GM18907 (cell line): Measurements from ENCODE around the gene ZNF611.
"Not testable (repeated sequence)": the region's sequence is repeated elsewhere in the genome, so short reads cannot be mapped to it uniquely, and the experiment has no call there.

Experiments used
- ATAC-seq: cut with Tn5 transposase; IDR thresholded peaks from one replicate; pipeline ENCODE4 v1.9.1; 2021; ENCODE audit warnings: mild to moderate bottlenecking, moderate library complexity; ENCODE audit not compliant: unreplicated experiment

ZNF611 gene

DNA sequence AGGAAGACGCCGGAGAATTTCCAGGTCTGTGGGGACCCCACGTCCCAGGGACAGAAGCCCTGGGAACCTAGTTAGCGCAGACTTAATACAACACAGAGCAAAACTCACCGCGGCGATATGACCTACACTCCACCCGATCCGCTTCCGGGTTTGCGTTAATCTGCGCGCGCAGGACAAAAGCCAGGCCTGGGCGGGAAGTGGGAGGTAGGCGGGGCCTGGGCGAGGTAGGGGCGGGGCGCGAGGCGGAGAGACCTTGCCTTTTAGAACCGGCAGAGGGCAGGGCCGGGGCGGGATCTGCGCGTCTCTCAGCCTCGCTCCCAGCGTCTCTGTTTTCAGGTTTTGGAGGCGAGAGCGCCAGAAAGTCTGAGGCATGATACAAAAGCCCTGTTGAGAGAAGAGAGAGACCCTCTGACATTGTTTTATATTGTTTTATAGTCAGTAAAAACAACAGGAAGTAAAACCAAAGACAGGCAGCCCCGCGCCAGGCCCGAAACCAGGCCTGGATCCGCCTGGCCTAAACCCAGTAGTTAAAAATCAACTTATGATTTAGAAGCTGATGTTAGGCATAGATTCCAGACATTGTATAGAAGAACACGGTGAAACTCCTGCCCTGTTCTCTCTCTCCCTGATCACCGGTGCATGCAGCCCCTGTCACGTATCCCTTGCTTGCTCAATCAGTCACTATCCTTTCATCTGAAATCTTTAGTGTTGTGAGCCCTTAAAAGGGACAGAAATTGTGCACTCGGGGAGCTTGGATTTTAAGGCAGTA lies at the start of gene ZNF611:
TSS of gene ZNF611 (minus strand) at position 152 of the 769 bp plus-strand sequence. CDS start 19,150 bp downstream, outside the sequence.
- ATAC-seq, result peak; percentile 88

DNA sequence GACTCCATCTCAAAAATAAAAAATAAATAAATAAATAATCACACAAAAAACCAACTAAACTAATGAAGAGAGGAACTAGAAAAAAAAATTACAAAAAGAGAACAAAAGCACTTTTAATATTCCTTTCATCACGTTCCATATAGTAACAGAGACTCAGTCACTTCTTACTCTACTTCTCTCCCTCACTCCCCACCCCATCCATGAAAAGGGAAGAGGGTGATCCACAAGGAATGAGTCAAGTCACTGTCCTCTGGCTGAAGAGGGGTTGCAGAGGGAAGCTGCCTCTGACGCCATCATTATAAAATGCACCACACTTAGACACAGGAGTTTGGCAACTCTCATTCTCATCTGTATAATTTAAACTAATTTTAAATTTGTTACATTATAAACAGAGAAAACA lies 48.0 kb upstream of the ZNF611 start:
- ATAC-seq, result not testable (repeated sequence)

DNA sequence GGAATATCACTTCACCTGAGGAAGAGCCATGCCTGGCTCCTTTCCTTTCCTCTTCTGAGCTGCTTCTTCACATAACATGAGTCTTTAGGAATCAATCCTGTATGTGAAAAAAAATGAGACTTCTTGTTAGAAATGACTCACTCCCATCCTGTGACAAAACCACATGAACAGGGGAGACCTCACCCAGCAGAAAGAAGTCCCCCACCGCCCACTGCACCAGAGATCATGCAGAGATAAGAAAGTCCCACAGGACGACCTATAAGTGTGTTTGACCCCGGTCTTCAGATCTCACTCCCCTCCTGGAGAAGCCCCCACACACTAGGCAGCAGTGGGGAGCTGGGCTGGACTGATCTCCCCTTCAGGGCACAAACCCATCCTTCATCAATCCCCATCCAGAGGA lies 44.0 kb upstream of the ZNF611 start:
- no peak for ATAC-seq

DNA sequence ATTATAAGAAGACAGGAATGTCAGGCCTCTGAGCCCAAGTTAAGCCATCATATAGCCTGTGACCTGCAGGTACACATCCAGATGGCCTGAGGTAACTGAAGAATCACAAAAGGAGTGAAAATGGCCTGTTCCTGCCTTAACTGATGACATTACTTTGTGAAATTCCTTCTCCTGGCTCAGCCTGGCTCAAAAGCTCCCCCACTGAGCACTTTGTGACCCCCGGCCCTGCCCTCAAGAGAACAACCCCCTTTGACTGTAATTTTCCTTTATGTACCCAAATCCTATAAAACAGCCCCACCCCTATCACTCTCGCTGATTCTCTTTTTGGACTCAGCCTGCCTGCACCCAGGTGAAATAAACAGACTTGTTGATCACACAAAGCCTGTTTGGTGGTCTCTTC lies 21.6 kb upstream of the ZNF611 start:
- not testable (repeated sequence) for ATAC-seq

DNA sequence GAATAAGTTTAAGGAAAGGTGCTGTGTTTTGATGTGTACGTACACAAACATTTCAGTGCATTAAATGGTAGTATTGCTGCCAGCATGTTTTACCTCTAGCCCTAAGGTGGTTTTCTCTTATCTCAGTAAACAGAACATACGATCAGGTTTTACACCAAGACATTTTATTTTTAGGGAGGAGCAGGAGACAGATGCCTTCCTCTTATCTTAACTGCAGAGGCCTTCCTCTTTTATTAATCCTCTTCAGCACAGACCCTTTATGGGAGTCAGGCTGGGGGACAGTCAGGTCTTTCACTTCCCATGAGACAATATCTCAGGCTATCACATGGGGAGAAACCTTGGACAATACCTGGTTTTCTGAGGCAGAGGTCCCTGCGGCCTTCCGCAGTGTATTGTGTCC lies 14.9 kb upstream of the ZNF611 start:
- ATAC-seq, result no peak

DNA sequence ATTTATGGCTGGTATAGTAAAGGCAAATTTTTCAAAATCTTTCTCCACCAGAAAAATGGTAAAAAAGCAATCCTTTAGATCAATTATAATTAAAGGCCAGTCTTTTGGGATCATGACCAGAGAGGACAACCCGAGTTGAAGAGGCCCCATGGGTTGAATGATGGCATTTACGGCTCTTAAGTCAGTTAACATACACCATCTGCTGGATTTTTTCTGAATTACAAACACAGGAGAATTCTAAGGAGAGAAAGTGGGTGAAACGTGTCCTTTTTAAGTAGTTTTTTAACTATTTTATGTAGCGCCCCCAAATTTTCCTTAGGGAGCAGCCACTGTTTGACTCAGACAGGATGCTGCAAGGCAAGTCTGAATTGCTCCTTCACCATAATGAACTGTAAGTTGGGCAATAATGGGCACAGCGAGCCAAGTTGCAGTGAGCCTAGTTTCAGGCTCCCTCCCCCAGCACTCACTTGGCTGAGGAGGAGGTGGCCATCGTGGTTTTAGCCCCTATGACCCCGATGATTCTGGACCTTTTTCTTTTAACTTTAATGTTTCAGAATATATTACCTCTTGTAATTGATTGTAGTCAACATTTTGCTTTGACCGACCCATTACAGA lies 13.6 kb upstream of the ZNF611 start:
- no peak for ATAC-seq

DNA sequence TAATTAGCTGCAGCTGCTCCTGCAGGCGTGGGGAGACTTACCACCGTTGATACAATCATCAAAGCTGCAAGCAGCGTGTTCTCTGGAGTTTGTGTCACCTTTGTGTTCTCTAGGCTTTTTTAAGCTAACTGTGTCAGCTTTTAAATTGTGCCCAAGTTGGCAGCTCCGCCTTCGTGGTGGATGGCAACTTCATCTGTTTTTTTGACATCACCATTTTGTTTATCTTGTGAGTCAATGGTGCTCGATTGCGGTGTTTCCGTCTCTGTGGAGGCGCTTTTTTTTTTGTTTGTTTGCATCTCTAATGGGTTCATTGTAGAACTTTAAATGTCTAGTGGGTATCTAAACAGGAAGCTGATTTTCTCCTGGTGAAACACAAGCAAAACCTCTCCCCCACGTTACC lies 11.1 kb upstream of the ZNF611 start:
- ATAC-seq, result not testable (repeated sequence)

DNA sequence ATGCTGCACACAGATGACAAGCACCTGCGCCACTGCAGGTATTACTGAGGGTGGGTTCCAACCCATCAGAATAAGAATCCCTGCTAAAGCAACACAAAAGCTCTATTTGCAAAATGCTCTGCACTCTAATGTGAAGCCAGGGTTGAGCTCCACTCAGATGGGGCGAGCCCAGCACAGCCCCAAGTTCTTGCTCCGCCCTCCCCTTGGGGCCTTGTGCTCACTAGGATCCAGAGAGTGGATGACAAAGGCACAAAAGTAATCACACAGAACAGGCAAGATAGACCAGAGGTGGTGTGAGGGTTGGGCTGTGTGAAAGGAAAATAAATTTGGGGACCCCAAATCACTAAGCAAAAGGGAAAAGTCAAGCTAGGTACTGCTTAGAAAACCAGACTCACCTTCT lies 8.2 kb upstream of the ZNF611 start:
- ATAC-seq, result no peak

DNA sequence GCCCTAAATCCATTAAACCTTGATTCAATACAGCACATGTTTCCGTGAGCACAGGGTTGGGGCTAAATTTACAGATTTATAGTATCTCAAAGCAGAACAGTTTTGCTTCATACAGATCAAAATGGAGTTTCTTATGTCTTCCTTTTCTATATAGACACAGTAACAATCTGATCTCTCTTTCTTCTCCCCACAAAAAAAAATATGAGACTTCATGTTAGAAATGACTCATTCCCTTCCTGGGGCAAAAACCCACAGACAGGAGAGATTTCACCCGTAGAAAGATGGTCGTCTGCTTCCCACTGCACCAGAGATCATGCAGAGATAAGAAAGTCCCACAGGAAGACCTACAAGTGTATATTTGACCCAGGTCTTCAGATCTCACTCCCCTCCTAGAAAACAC lies 7.7 kb upstream of the ZNF611 start:
- ATAC-seq, result no peak

DNA sequence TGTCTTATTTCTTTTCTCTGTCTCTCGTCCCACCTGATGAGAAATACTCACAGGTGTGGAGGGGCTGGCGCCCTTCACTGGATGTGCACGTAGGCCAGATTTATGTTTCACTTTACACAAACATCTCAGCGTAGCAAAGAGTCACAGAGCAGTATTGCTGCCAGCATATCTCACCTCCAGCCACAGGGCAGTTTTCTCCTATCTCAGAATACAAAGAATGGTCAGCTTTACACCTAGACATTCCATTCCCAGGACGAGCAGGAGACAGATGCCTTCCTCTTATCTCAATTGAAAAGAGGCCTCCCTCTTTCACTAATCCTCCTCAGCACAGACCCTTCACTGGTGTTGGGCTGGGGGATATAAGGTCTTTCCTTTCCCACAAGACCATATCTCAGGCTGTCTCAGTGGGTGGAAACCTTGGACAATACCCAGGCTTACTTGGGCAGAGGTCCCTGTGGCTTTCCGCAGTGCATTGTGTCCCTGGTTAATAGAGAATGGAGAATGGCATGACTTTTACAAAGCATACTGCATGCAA lies 7.2 kb upstream of the ZNF611 start:
- ATAC-seq, result no peak

DNA sequence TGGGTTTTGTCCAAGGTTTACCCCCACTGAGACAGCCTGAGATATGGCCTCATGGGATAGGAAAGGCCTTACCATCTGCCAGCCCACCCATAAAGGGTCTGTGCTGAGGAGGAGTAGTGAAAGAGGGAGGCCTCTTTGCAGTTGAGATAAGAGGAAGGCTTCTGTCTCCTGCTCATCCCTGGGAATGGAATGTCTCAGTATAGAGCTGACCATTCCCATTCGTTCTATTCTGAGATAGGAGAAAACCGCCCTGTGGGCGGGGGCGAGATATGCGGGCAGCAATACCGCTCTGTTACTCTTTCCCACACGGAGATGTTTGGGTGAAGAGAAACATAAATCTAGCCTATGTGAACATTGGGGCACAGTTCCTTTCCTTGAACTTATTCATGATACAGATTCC lies 6.5 kb upstream of the ZNF611 start:
- ATAC-seq, result not testable (repeated sequence)

DNA sequence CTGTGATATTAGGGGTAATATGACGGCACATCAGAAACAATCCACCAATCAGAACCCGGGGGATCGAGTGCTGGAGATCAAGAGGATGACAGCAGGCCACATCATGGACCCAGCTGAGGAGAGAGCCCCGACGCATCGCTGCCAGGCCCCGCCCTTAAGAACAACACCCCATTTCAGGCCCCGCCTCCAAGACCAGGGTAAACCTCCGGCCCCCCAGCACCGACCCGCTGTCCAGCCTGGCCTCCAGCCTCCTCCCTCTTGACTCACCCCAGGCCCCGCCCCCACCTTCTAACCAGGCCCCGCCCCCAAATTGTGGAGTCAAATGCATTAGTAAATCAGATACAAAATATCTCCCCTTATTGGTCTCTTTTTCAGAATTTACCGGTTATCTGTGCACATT lies 4.7 kb upstream of the ZNF611 start:
- ATAC-seq, result no peak

DNA sequence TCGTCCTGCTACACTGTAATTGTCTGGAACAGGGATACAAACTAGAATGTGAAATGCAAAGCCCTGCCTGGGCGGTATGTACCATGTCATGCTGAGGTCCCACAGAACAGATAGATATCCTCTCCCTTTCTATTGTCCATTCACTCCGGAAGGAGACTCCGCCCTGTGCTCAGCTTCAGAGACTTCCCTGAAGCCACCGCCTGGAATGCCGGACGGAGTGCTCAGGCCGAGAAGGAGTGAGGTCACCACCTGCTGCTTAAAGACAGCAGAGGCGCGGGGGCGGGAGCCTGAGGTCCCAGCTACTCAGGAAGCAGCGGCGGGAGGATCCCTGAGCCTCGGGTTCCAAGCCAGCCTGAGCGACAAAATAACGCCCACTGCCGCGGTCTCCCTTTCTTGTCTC lies 890 bp upstream of the ZNF611 start:
- no peak for ATAC-seq

DNA sequence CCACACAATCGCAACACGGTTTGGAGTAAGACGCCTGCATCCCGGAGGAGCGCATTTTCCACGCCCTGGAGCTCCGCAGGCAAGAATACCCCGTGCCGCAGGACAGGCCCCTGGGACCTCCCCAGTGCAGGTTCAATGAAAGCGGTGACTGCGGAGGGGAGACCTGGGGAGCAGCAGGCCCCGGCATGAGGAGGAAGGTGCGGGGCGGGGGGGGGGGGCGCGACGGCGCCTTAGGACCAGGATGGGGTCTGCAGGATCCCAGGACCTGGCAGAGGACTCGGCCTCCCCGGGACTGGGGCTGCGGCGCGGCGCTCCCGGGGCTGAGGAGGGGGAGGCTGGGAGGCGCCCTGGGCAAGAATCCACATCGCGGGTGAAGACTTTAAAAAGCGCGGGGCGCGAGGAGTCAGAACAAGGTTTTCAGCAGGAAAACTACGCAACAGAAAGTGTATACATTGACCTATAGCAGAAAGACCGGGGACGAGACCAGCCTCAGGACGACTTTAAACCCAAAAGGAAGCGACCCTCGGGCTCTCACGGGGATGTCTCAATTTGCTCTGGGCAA lies 432 bp downstream of the ZNF611 start:
- peak; percentile 39 for ATAC-seq

DNA sequence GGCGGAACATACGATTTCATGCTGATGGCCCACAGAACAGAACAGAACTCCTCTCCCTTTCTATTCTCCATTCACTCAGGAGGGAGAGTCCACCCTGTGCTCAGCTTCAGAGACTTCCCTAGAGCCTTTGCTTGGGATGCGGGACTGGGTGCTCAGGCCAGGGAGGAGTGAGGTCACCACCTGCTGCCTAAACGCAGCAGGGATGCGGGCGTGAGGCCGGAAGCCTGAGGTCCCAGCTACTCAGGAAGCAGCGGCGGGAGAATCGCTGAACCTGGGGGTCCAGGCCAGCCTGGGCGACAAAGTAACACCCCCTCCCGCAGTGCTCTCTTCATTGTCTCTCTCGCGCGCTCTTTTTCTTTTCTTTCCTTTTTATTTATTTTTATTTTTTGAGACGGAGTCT lies 8.8 kb downstream of the ZNF611 start:
- ATAC-seq, result not testable (repeated sequence)

DNA sequence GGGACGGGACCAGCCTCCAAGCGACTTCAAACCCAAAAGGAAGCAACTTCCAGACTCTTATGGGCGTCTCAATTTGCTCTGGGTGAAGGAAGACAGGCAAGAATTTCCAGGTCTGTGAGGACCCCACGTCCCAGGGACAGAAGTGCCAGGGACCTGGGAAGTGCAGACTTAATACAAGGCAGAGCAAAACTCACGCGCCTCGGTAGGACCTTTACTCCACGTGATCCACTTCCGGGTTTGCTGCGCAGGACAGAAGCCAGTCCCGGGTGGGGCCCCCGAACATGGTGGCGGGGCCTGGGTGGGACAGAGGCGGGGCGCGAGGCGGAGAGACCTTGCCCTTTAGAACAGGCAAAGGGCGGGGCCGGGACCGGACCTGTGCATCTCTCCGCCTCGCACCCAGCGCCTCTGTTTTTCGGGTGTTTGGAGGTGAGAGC lies 9.3 kb downstream of the ZNF611 start:
- no peak for ATAC-seq

DNA sequence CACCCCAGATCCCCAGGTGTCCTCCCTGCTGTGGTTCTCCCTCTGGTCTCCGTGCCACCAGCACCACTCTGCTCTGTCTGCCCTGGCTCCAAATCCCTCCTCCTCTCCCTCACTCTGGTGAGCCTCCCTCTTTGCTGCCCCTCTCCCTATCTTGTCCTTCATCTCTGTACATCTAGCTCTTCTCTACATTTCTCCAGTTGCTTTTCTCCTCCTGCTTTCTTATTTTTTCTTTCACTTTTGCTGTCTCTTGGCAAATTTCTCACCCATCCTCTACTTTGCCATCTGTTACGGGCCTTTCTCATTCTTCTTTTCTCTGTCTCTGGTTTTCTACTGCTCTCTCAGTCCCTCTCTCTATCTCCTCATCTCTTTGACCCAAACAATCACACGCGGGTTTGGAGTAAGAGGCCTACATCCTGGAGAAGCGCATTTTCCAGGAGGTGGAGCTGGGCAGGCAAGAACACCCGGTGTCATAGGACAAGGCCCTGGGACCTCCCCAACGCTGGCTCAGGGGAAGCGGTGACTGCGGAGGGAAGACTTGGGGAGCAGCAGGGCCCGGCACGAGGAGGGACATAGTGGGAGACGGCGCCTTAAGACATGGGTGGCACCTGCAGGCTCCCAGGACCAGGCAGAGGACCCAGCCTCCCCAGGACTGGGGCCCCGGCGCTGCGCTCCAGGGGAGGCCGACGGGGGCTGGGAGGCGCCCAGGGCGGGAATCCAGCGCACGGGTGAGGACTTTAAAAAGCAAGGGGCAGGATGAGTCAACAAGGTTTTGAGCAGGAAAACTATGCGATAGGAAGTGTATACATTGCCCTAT lies 9.9 kb downstream of the ZNF611 start:
- no peak for ATAC-seq

DNA sequence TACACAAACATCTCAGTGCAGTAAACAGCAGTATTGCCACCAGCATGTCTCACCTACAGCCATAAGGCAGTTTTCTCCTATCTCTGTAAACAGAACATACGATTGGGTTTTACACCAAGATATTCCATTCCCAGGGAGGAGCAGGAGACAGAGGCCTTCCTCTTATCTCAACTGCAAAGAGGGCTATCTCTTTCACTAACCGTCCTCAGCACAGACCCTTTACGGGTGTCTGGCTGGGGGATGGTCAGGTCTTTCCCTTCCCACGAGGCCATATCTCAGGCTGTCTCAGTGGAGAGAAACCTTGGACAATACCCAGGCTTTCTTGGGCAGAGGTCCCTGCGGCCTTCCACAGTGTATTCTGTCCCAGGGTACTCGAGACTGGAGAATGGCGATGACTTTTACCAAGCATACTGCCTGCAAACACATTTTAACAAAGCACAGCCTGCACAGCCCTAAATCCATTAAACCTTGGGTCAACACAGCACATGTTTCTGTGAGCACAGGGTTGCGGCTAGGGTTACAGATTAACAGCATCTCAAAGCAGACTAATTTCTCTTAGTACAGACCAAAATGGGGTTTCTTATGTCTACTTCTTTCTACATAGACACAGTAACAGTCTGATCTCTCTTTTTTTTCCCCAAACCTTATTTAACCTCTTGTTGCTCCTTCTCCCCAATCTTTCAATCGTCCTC lies 10.8 kb downstream of the ZNF611 start:
- not testable (repeated sequence) for ATAC-seq

DNA sequence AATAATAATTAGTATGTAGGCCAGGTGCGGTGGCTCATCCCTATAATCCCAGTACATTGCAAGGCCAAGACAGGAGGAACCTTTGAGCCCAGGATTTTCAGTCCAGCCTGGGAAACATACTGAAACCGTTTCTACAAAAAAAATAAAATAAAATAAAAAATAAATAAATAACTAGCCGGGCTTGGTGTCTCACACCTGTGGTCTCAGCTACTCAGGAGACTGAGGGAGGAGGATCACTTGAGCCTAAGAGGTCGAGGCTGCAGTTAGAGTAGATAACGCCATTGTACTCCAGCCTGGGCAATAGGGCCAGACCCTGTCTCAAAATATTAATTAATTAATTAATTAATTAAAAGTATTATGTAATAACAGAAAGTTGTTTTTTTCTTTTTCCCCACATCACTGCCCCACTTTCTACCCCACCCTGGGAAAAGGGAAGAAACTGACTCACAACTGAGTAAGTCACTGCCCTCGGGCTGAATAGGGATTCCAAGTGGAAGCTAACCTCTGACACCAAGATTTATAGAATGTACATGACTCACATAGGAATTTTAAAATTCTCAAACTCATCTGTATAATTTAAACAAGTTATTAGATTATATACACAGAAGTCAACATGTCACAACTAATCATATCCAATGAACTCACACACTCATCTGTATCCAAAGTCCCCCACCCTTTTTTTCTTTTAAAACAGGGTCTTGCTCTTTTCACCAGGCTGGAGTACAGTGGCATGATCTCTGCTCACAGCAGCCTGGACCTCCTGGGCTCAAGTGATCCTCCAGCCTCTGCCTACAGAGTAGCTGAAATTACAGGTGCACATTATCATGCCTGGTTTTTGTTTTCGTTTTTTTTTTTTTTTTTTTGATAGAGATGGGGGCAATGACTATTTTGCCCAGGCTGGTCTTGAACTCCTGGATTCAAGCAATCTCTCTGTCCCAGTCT lies 12.5 kb downstream of the ZNF611 start:
- ATAC-seq, result no peak
